ENCODE results near the gene GIMAP6.
"Not testable (repeated sequence)": the region's sequence is repeated elsewhere in the genome, so short reads cannot be mapped to it uniquely, and the experiment has no call there.

GIMAP6 gene

DNA sequence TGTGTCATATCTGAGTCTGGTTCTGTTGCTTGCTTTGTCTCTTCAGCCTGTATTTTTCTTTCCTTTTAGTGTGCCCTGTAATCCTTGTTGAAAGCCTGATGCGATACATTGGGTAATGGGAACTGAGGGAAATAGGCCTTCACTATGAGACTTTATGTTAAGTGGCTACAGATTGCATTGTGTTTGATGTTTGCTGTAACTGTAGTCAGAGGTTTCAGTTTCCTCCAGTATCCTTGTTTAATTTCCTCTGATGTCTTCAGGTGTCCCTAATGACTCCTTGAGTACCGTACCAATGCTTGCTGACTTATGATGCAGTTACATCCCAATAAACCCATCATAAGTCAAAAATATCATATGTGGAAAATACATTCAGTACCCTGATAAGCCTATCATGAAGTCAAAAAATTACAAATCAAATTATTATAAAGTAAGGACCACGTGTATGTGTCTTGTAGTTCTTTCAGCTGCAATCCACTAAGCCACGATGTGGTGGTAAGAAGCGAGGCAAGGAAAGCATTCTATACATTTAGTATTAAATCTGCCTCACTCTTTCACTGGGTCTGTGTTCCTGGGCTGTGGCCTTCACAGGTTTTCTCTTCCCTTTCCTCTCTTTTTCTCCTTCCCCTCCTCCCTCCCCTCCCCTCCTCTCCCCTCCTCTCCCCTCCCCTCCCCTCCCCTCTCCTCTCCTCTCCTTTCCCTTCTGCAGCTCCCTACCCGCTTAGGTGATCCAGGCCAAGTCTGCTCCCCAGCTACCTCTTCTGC lies 13.3 kb upstream of the GIMAP6 start:
- no peak for DNase-seq (ENCODE audit: low read depth in 2 of 2)

- no peak for DNase-seq (ENCODE audit: low read depth in 2 of 2)
Observed at GRCh38 chr7:150642926-150643325, 10.7 kb upstream of the GIMAP6 start.

- DNase-seq (ENCODE audit: low read depth in 2 of 2): no peak
Observed at GRCh38 chr7:150641854-150642253, 9.7 kb upstream of the GIMAP6 start.

GRCh38 chr7:150633926-150634325 lies 1.7 kb upstream of the GIMAP6 start:
- DNase-seq (ENCODE audit: low read depth in 2 of 2): no peak

DNA sequence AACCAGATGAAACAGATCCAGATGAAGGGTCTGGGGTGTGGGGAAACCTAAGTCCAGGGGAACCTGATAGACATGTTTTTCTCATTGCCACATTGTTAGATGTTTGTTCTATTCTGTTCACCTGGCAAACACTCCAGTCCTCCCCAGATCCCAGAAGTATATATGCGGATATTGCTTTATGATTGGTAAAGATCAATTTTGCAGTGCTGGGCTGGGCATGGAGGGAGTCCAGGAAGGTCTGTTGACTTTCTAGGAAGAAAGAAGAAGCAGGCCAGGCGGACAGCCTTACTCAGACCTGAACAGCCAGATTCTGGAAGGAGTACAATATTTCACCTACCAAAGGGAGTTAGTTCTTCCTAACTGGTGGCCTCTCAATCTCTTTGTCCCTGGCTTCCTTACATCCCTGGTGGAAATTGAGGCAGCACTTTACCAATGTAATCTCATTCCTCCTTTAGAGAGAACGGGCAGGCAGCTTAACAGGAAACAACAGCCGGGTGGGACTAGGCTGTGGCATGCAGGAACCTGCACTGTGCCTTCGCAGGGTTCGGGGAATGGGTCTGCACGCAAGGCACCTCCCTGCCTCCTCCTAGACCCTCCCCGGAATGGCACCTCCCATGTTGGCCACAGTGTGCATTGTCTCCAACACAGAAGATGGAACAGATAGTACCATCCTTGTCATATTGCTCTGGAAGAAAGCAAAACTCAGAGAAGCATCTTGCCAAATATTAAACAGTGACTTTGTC lies 930 bp downstream of the GIMAP6 start:
- DNase-seq (ENCODE audit: low read depth in 2 of 2): peak; percentile 21 to 26

- no peak for DNase-seq (ENCODE audit: low read depth in 2 of 2)
Observed at GRCh38 chr7:150629347-150629746, 2.8 kb downstream of the GIMAP6 start.

DNA sequence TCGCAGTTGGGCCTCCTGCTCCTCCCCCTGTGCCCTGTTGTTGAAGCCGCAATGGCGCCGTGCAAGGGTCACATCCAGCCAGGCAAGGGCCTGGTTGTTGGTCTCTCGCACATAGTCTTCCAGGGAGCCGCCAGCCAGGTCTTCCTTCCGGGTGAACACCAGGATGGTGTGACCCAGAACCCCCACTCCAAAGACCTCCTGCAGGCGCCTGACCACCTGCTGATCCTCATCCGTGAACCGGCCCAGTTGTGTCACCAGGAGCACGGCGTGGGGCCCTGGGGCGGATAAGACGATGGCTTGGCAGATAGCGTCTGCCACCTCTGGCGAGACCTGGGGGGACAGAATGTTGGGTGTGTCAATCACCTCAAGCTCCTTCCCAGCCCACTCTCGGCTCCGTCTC lies 4.2 kb downstream of the GIMAP6 start:
- no peak for DNase-seq (ENCODE audit: low read depth in 2 of 2)

- no peak for DNase-seq (ENCODE audit: low read depth in 2 of 2)
Observed at GRCh38 chr7:150626696-150627095, 5.5 kb downstream of the GIMAP6 start.

- DNase-seq (ENCODE audit: low read depth in 2 of 2): no peak
Observed at GRCh38 chr7:150621376-150621775, 10.8 kb downstream of the GIMAP6 start.

- no peak for DNase-seq (ENCODE audit: low read depth in 2 of 2)
Observed at GRCh38 chr7:150620617-150621371, 11.4 kb downstream of the GIMAP6 start.

- DNase-seq (ENCODE audit: low read depth in 2 of 2): no peak
Observed at GRCh38 chr7:150620061-150620460, 12.1 kb downstream of the GIMAP6 start.

DNA sequence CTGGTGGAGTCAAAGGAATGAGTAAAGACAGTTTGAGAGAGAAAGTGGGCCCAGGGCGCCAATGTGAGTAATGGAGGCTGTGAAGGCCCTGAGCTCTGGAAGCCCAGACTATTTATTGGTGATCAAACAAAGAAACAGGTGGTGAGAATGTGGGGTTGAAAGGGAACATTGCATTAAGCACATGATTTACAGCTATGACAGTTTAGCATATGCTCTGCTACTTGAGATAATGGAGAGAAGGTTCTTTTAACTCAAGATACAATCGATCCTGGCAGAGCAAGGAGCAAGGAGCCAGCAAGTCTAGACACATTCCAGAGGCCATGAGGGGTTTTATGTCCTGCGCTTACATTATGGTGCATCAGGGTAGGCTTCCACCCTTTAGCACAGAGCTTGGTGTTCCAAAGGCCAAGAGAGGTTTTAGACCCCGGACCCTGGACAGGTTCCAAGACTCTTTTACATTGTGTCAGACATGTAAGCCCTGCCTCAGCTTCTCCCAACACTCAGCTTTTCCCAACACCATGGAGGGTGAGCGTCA lies 16.9 kb downstream of the GIMAP6 start:
- DNase-seq (ENCODE audit: low read depth in 2 of 2): not testable (repeated sequence)

GRCh38 chr7:150614426-150614825 lies 17.8 kb downstream of the GIMAP6 start:
- DNase-seq (ENCODE audit: low read depth in 2 of 2): not testable (repeated sequence)

DNA sequence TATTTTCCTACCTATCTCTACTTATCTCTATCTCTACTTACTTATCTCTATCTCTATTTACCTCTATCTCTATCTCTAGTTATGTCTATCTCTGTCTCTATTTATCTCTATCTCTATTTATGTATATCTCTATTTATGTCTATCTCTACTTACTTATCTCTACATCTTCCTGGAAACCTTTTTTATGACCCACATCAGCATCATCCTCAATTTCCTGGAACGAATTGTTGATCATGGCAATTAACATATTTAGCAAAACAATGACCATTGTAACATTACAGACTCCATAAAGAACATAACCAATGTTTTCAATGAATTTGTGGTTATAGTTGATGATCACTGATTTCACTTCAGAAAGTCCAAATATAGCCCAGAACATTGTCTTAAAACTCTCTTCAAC lies 18.3 kb downstream of the GIMAP6 start:
- DNase-seq (ENCODE audit: low read depth in 2 of 2): no peak

DNA sequence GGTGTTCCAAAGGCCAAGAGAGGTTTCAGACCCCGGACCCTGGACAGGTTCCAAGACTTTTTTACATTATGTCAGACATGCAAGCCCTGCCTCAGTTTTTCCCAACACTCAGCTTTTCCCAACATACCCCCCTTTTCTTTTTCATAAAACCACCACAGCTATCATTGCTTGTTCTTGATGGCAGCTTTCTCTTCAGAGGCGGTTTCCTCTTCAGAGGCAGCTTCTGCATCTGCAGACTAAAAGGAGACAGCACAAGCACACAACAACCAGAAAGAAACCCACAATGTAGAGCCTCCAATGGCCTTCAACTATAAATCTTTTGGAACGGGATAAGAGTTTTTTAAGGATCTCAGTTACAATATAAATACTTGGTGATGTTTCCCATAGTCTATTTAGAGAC lies 19.3 kb downstream of the GIMAP6 start:
- no peak for DNase-seq (ENCODE audit: low read depth in 2 of 2)

- no peak for DNase-seq (ENCODE audit: low read depth in 2 of 2)
Observed at GRCh38 chr7:150610233-150610632, 22.0 kb downstream of the GIMAP6 start.

GRCh38 chr7:150603600-150603999 lies 28.6 kb downstream of the GIMAP6 start:
- not testable (repeated sequence) for DNase-seq (ENCODE audit: low read depth in 2 of 2)

DNA sequence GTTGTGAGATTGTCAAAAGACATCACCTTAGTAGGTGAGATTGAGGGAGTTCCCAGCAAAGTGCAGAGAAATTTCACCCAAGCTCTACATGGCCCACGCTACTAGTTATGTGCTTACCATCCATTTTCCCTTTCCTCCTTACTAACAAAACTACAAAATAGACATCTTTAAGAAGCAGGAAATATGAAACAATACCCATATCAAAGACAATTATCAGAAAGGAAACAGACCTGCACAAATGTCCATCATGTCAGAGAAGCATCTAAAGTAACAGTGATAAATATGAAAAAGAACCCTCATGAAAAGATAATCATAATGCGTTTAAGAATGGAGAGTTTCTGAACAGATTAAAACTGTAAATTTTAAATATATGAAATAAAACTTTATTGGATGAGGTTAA lies 36.8 kb downstream of the GIMAP6 start:
- no peak for DNase-seq (ENCODE audit: low read depth in 2 of 2)

- no peak for DNase-seq (ENCODE audit: low read depth in 2 of 2)
Observed at GRCh38 chr7:150594805-150595204, 37.4 kb downstream of the GIMAP6 start.

GRCh38 chr7:150587551-150587950 lies 44.6 kb downstream of the GIMAP6 start:
- no peak for DNase-seq (ENCODE audit: low read depth in 2 of 2)

DNA sequence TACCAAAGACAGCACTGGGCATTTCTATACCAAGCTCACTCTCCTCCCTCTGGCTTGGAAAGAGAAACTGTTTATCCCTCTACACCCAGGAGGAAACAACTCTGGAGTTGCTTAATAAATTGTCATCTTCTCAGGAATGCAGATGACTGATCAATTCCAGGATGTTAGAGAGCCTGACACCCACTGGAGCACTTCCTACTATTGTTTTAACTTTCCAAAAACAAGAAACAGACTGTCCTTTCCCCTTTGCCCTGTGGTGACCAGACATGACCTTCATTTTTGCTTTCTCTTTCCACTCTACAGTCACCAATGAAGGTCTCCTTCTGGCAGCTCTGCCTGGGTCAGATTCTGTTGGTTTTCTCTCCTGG lies 45.4 kb downstream of the GIMAP6 start:
- no peak for DNase-seq (ENCODE audit: low read depth in 2 of 2)

DNA sequence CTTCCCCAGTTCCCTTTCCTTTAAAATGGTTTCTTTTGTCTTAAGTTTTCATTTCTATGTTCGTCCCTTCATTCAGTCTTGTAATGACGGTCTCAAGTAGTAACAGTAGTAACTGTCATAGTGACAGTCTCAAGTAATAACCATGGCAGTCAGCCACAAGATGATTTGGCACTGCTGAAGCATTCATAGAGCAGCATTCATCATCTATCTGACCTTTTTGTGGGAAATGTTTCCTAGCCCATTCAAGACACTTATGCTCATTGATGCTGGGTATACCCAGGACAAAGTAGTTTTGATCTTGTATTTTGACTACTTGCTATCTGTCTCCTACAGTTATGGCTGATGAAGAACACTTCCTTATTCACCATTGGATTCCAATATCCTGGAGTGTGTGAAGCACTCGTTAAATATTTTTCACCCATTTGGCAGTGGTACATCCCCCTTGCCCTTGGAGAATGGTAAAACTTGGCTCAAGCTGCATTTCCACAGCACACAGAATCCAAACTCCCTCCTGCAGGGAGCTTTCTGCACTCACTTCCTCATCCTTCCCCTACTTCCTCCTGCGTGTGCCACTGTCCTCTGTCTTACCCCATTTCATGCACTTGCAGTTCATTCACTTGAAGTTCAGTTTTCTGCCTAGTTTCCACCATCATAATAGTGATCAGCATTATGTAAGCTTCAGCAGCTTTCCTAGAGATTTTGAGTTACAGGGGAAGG lies 46.0 kb downstream of the GIMAP6 start:
- no peak for DNase-seq (ENCODE audit: low read depth in 2 of 2)
